Stomach (tissue), 9 donors: ENCODE measurements around the gene CD151. TPM values are rescaled to one million over a fixed set of nuclear protein-coding genes. Genes with fewer than 3 reads are reported as not detected.
A peak's percentile ranks its signal among the peaks of the same experiment; 100 is the strongest.

ENCODE experiments used
- DNase-seq, 2 donors: peaks; one replicate each; pipeline versions ENCODE4 v3.0.0 to v3.0.0-alpha.2; 2013 to 2019
- H3K27ac ChIP-seq, 5 donors: fragments of 200-600 bp in 4 of 5; sonication (generic) in 4 of 5; one replicate each; pipeline ENCODE4 v1.5.1; 2013 to 2019; ENCODE audit warnings: mild to moderate bottlenecking in 1 of 5, moderate library complexity in 1 of 5
- H3K27me3 ChIP-seq, 3 donors: fragments of 200-600 bp; sonication (generic); one replicate each; pipeline ENCODE4 v1.5.1; 2017 to 2019; ENCODE audit warnings: mixed run types in 1 of 3
- H3K36me3 ChIP-seq, 4 donors: fragments of 200-600 bp; sonication (generic); 1 replicate in 3 of 4; 2 replicates in 1 of 4; pipeline ENCODE4 v1.5.1; 2016 to 2019
- H3K4me1 ChIP-seq, 4 donors: fragments of 200-600 bp; sonication (generic); one replicate each; pipeline ENCODE4 v1.5.1; 2016 to 2019
- H3K4me3 ChIP-seq, 4 donors: fragments of 200-600 bp; sonication (generic) in 3 of 4; one replicate each; pipeline ENCODE4 v1.5.1; 2016 to 2019; ENCODE audit warnings: mild to moderate bottlenecking in 1 of 4
- H3K9me3 ChIP-seq, 4 donors: fragments of 200-600 bp; sonication (generic); one replicate each; pipeline ENCODE4 v1.5.1; 2016 to 2019
- CTCF ChIP-seq, 7 experiments: fragments of 450-650 bp in 4 of 7; fragments of 200-600 bp in 3 of 7; sonication (generic) in 3 of 7; IDR thresholded peaks; one replicate each; pipeline ENCODE4 v1.5.1; 2016 to 2019; ENCODE audit warnings: antibody characterized with exemption in 7 of 7, control low read depth in 2 of 7, mild to moderate bottlenecking in 1 of 7
- EP300 ChIP-seq: sonication (generic); formaldehyde crosslinking; IDR thresholded peaks from one replicate; pipeline ENCODE4 v1.6.1; 2017; ENCODE audit warnings: antibody characterized with exemption
- POLR2A ChIP-seq, 4 donors: fragments of 450-650 bp; IDR thresholded peaks; one replicate each; pipeline ENCODE4 v1.6.1; 2016; ENCODE audit warnings: antibody characterized with exemption in 4 of 4, control low read depth in 2 of 4, mild to moderate bottlenecking in 1 of 4, moderate library complexity in 1 of 4
- POLR2AphosphoS5 ChIP-seq, 3 donors: sonication (generic); formaldehyde crosslinking; IDR thresholded peaks; one replicate each; pipeline ENCODE4 v1.6.1; 2016; ENCODE audit warnings: antibody characterized with exemption in 3 of 3
- WGBS, 5 donors: extraction: QIAGEN DNeasy Blood & Tissue Kit in 3 of 5; methylation state at CpG; one replicate each; pipeline versions ENCODE4 v1.1.5 to v1.1.7; 2013 to 2018; 5-methylcytosine and 5-hydroxymethylcytosine counted together
- intact Hi-C: fragments of 100-400 bp; cut with DNase I; formaldehyde crosslinking; loops from one replicate; pipeline ENCODE4 v1.15.1; 2023; ENCODE audit warnings: low total_unique reads
- polyA plus RNA-seq, 3 donors: library from polyadenylated mRNA; stranded (reverse); fragments of 200-250 nt; gene quantifications; one replicate each; pipeline ENCODE4 v1.2.3, GENCODE V29; 2013
- total RNA-seq, 5 donors: library from RNA; depleted of rRNA; stranded (reverse); fragments of >200 nt; gene quantifications; one replicate each; pipeline versions ENCODE4 v1.1.0 to v1.2.3, GENCODE V29; 2014 to 2016
- donor health status: healthy with polysubstance abuse.
- donor health status: Bipolar disorder and iron deficiency.
- donor health status: healthy.

CD151 gene
- total and polyA plus RNA-seq, 8 donors: 66.7 to 293 (median 159) TPM

- Histone ChIP-seq H3K4me3 (no peak overlapping the region), H3K36me3 (peaks cover 3 to 75% (median 60%) of the 10 kb centered on the region in 4 donors), H3K9me3 (no peaks in the 10 kb centered on the region), H3K27ac (no peak overlapping the region), H3K27me3 (no peaks in the 10 kb centered on the region), H3K4me1 (peaks cover 4 to 21% (median 20%) of the 10 kb centered on the region in 4 donors)
- 77 to 94% (median 86%) methylated on average over 6 to 11 of the region's 11 CpGs for WGBS, 5 donors
- intact Hi-C loops: no loop called here
- DNase-seq: no peak
- TF ChIP-seq CTCF (IDR thresholded peaks at IDR 0.05) (no peak), POLR2A (IDR thresholded peaks at IDR 0.05) (no peak), EP300 (no peak), POLR2AphosphoS5 (IDR thresholded peaks at IDR 0.05) (no peak)
These were observed 32.1 kb downstream of the CD151 start for GRCh38 chr11:864898-865297.

- H3K36me3 ChIP-seq: peaks cover 3 to 79% (median 60%) of the 10 kb centered on the region in 4 donors
These were observed 33.0 kb downstream of the CD151 start for GRCh38 chr11:865462-866430.

GRCh38 chr11:866481-866880 lies 33.7 kb downstream of the CD151 start:
- Histone ChIP-seq H3K36me3 (peaks cover 3 to 79% (median 60%) of the 10 kb centered on the region in 4 donors), H3K27ac (no peak overlapping the region), H3K9me3 (no peaks in the 10 kb centered on the region), H3K27me3 (no peaks in the 10 kb centered on the region), H3K4me1 (peaks cover 0 to 16% (median 13%) of the 10 kb centered on the region in 4 donors), H3K4me3 (no peak overlapping the region)
- no peak for DNase-seq
- 84 to 89% (median 87%) methylated on average over 7 to 14 of the region's 14 CpGs for WGBS, 5 donors
- TF ChIP-seq CTCF (IDR thresholded peaks at IDR 0.05) (no peak), POLR2AphosphoS5 (IDR thresholded peaks at IDR 0.05) (no peak), EP300 (no peak)
- intact Hi-C loops: no loop called here

More at GRCh38 chr11:865462-866430, 33.0 kb downstream of the CD151 start:
- H3K4me3 ChIP-seq: no peak overlapping the region
- intact Hi-C loops: no loop called here
- TF ChIP-seq POLR2AphosphoS5 (IDR thresholded peaks at IDR 0.05) (no peak), POLR2A (IDR thresholded peaks at IDR 0.05) (no peak), CTCF (IDR thresholded peaks at IDR 0.05) (no peak), EP300 (no peak)
- H3K9me3 ChIP-seq: no peaks in the 10 kb centered on the region
- peak in 1 of 2 donors; percentile 26 for DNase-seq
- 77 to 92% (median 78%) methylated on average over 17 to 41 of the region's 41 CpGs for WGBS, 5 donors
- no peaks in the 10 kb centered on the region for H3K27me3 ChIP-seq
- peaks cover 0 to 16% (median 13%) of the 10 kb centered on the region in 4 donors for H3K4me1 ChIP-seq
- H3K27ac ChIP-seq: no peak overlapping the region

GRCh38 chr11:867856-868358 lies 35.2 kb downstream of the CD151 start:
- no peaks in the 10 kb centered on the region for H3K9me3 ChIP-seq
- intact Hi-C loops: no loop called here
- WGBS, 5 donors: 85 to 89% (median 87%) methylated on average over 5 to 8 of the region's 8 CpGs
- H3K27ac ChIP-seq: no peak overlapping the region
- H3K4me3 ChIP-seq: no peak overlapping the region
- no peaks in the 10 kb centered on the region for H3K27me3 ChIP-seq
- no peak for DNase-seq
- H3K36me3 ChIP-seq: peaks cover 3 to 74% (median 54%) of the 10 kb centered on the region in 4 donors
- peaks cover 0 to 4% (median under 1%) of the 10 kb centered on the region in 4 donors for H3K4me1 ChIP-seq
- TF ChIP-seq POLR2AphosphoS5 (IDR thresholded peaks at IDR 0.05) (no peak), CTCF (IDR thresholded peaks at IDR 0.05) (no peak), POLR2A (IDR thresholded peaks at IDR 0.05) (no peak), EP300 (no peak)
